Keratinocyte (primary cell): ENCODE data around the gene RMND1. TPM values are rescaled to one million over a fixed set of nuclear protein-coding genes. Genes with fewer than 3 reads are reported as not detected.

Experiments
- DNase-seq: peaks from one replicate; pipeline ENCODE4 v3.0.0-alpha.2; 2011; ENCODE audit warnings: low read depth, missing footprints, low spot score
- FAIRE-seq: peaks from 2 replicates; lab custom pipeline; 2011; peaks lifted over from hg19 to GRCh38; lab: Jason Lieb, UNC
- H2AFZ ChIP-seq: 2 replicates; pipeline ENCODE4 v1.6.0; 2012; ENCODE audit warnings: low read length, control low read depth, inconsistent platforms; ENCODE audit not compliant: control insufficient read depth
- H3K27ac ChIP-seq: 2 replicates; pipeline ENCODE4 v1.5.1; 2011; ENCODE audit warnings: low read length; ENCODE audit not compliant: control insufficient read depth, insufficient read depth
- H3K27me3 ChIP-seq: 3 replicates; pipeline ENCODE4 v1.6.0; 2011; ENCODE audit warnings: low read length; ENCODE audit not compliant: control insufficient read depth, insufficient read depth; ENCODE audit errors: extremely low read depth
- H3K36me3 ChIP-seq, 2 experiments: 2 replicates in 1 of 2; 3 replicates in 1 of 2; pipeline ENCODE4 v1.5.1; 2011; ENCODE audit warnings: low read length in 2 of 2, mild to moderate bottlenecking in 1 of 2; ENCODE audit not compliant: control insufficient read depth in 2 of 2, insufficient read depth in 2 of 2; ENCODE audit errors: extremely low read depth in 1 of 2
- H3K4me1 ChIP-seq: 3 replicates; pipeline ENCODE4 v1.5.1; 2011; ENCODE audit warnings: low read length; ENCODE audit not compliant: control insufficient read depth, insufficient read depth; ENCODE audit errors: extremely low read depth
- H3K4me2 ChIP-seq: 3 replicates; pipeline ENCODE4 v1.6.0; 2011; ENCODE audit warnings: low read depth, low read length; ENCODE audit not compliant: control insufficient read depth, insufficient read depth; ENCODE audit errors: extremely low read depth
- H3K4me3 ChIP-seq, 3 experiments: fragments of 200-600 bp in 1 of 3; sonication (generic) in 1 of 3; 2 replicates in 2 of 3; 3 replicates in 1 of 3; pipeline ENCODE4 v1.5.1; 2011 to 2016; ENCODE audit warnings: low read length in 3 of 3, mild to moderate bottlenecking in 3 of 3, control low read depth in 2 of 3, inconsistent platforms in 1 of 3, low read depth in 1 of 3, mixed read lengths in 1 of 3, mixed run types in 1 of 3, moderate library complexity in 1 of 3; ENCODE audit not compliant: control insufficient read depth in 2 of 3, insufficient read depth in 2 of 3; ENCODE audit errors: extremely low read depth in 1 of 3
- H3K79me2 ChIP-seq: 2 replicates; pipeline ENCODE4 v1.6.0; 2012; ENCODE audit warnings: low read length; ENCODE audit not compliant: control insufficient read depth, insufficient read depth
- H3K9ac ChIP-seq: 3 replicates; pipeline ENCODE4 v1.6.0; 2011; ENCODE audit warnings: low read length; ENCODE audit not compliant: control insufficient read depth, insufficient read depth; ENCODE audit errors: extremely low read depth
- H3K9me1 ChIP-seq: 3 replicates; pipeline ENCODE4 v1.6.0; 2011; ENCODE audit warnings: low read length; ENCODE audit not compliant: control insufficient read depth, insufficient read depth; ENCODE audit errors: extremely low read depth
- H3K9me3 ChIP-seq: 2 replicates; pipeline ENCODE4 v1.5.1; 2012; ENCODE audit warnings: low read depth, low read length; ENCODE audit not compliant: control insufficient read depth
- H4K20me1 ChIP-seq: 3 replicates; pipeline ENCODE4 v1.6.0; 2011; ENCODE audit warnings: low read length; ENCODE audit not compliant: control insufficient read depth, insufficient read depth; ENCODE audit errors: extremely low read depth
- EZH2 ChIP-seq: IDR thresholded peaks from one replicate; pipeline ENCODE4 v1.6.1; 2012; ENCODE audit warnings: inconsistent platforms, mild to moderate bottlenecking, low read length, moderate library complexity
- dilution Hi-C: fragments of 300-500 bp; cut with MboI; formaldehyde crosslinking; loops from one replicate; pipeline ENCODE4 v1.7.0; 2020; ENCODE audit warnings: low sequenced_read_pairs; ENCODE audit not compliant: extremely low pct_ligation_motif_present
- polyA plus RNA-seq, 5 experiments: library from polyadenylated mRNA; depleted of rRNA in 3 of 5; stranded (reverse) in 3 of 5; stranded (forward) in 1 of 5; unstranded in 1 of 5; fragments of >200 nt; gene quantifications; 1 replicate in 1 of 5; 2 replicates in 3 of 5; 3 replicates in 1 of 5; pipeline versions ENCODE4 v1.2.1 to v1.2.3, GENCODE V29; 2011 to 2012; ENCODE audit warnings: missing spikeins in 2 of 5, low read depth in 1 of 5, low replicate concordance in 1 of 5
- TF ChIP-seq, protein P1 (sequence below), 3 experiments: IDR thresholded peaks in 1 of 3; conservative IDR thresholded peaks in 1 of 3; optimal IDR thresholded peaks in 1 of 3; 2 replicates in 2 of 3; 3 replicates in 1 of 3; pipeline versions ENCODE3 to v1.5.1; 2011; ENCODE audit warnings: low read length in 3 of 3, mild to moderate bottlenecking in 3 of 3, moderate library complexity in 2 of 3, control low read depth in 1 of 3, inconsistent platforms in 1 of 3; ENCODE audit not compliant: insufficient read depth in 2 of 3; ENCODE audit errors: extremely low read depth in 1 of 3

The RMND1 gene
- polyA plus RNA-seq, 1 donor (not counting 4 experiments of a cell fraction or from before 2014, with no cell fraction given): 23.1 TPM

GRCh38 chr6:151408858-151409257, 43.1 kb downstream of the RMND1 start:
- no peak overlapping the region for H3K9ac ChIP-seq
- dilution Hi-C loops: no loop called here
- no peak overlapping the region for H3K27ac ChIP-seq
- no peaks in the 10 kb centered on the region for H3K9me1 ChIP-seq
- H3K9me3 ChIP-seq: no peaks in the 10 kb centered on the region
- no peak overlapping the region for H3K4me3 ChIP-seq
- peaks cover 6% of the 10 kb centered on the region for H4K20me1 ChIP-seq
- H3K4me1 ChIP-seq: no peaks in the 10 kb centered on the region
- H3K4me2 ChIP-seq: no peak overlapping the region
- H3K79me2 ChIP-seq: peaks cover 1% of the 10 kb centered on the region
- H2AFZ ChIP-seq: no peak overlapping the region
- DNase-seq: no peak
- no peak for TF ChIP-seq EZH2
- TF ChIP-seq, protein P1, sequence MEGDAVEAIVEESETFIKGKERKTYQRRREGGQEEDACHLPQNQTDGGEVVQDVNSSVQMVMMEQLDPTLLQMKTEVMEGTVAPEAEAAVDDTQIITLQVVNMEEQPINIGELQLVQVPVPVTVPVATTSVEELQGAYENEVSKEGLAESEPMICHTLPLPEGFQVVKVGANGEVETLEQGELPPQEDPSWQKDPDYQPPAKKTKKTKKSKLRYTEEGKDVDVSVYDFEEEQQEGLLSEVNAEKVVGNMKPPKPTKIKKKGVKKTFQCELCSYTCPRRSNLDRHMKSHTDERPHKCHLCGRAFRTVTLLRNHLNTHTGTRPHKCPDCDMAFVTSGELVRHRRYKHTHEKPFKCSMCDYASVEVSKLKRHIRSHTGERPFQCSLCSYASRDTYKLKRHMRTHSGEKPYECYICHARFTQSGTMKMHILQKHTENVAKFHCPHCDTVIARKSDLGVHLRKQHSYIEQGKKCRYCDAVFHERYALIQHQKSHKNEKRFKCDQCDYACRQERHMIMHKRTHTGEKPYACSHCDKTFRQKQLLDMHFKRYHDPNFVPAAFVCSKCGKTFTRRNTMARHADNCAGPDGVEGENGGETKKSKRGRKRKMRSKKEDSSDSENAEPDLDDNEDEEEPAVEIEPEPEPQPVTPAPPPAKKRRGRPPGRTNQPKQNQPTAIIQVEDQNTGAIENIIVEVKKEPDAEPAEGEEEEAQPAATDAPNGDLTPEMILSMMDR (optimal IDR thresholded peaks at IDR 0.05 in 1 of 3, IDR thresholded peaks at IDR 0.05 in 1 of 3, conservative IDR thresholded peaks at IDR 0.05 in 1 of 3; ENCODE audit: extremely low read depth in 1 of 3, insufficient read depth in 2 of 3, low read length in 3 of 3): no peak
- H3K27me3 ChIP-seq: no peaks in the 10 kb centered on the region
- H3K36me3 ChIP-seq: peaks cover 14 to 22% of the 10 kb centered on the region in 2 experiments
- no peak for FAIRE-seq

DNA sequence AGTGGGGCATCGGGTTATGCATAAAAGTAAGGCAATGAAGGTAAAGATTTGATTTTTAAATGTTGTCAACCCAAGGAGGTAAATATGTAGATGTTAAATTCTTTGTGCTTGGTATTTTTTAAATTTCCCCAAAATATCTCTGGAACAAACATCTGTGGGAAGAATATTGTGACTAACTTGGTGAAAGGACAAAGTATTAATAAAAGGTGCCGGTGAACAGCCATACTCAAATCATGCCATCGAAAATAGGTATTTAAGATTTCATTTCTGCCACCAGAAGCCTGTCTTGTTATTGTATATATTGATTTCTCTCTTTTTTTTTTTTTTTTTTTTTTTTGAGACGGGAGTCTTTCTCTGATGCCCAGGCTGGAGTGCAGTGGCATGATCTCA, 48.0 kb downstream of the RMND1 start:
- Histone ChIP-seq H3K9me3 (no peaks in the 10 kb centered on the region), H3K9ac (no peak overlapping the region), H3K4me2 (no peak overlapping the region), H3K4me3 (no peak overlapping the region), H2AFZ (no peak overlapping the region), H3K27ac (no peak overlapping the region), H3K4me1 (peaks cover 16% of the 10 kb centered on the region), H4K20me1 (peaks cover 14% of the 10 kb centered on the region), H3K9me1 (no peaks in the 10 kb centered on the region), H3K27me3 (no peaks in the 10 kb centered on the region), H3K79me2 (peaks cover 41% of the 10 kb centered on the region), H3K36me3 (peaks cover 8 to 9% of the 10 kb centered on the region in 2 experiments)
- DNase-seq (no peak), FAIRE-seq (no peak)
- TF ChIP-seq, protein P1 (optimal IDR thresholded peaks at IDR 0.05 in 1 of 3, IDR thresholded peaks at IDR 0.05 in 1 of 3, conservative IDR thresholded peaks at IDR 0.05 in 1 of 3; ENCODE audit: extremely low read depth in 1 of 3, insufficient read depth in 2 of 3, low read length in 3 of 3): no peak
- no peak for TF ChIP-seq EZH2
- dilution Hi-C loops: no loop called here
